GM19372 (cell line): ENCODE results near the gene NACA2.
"Not testable (repeated sequence)": the region's sequence is repeated elsewhere in the genome, so short reads cannot be mapped to it uniquely, and the experiment has no call there.

Experiments
- ATAC-seq: cut with Tn5 transposase; IDR thresholded peaks from one replicate; pipeline ENCODE4 v1.9.1; 2021; ENCODE audit warnings: mild to moderate bottlenecking, low read depth, moderate library complexity; ENCODE audit not compliant: unreplicated experiment

The NACA2 gene

DNA sequence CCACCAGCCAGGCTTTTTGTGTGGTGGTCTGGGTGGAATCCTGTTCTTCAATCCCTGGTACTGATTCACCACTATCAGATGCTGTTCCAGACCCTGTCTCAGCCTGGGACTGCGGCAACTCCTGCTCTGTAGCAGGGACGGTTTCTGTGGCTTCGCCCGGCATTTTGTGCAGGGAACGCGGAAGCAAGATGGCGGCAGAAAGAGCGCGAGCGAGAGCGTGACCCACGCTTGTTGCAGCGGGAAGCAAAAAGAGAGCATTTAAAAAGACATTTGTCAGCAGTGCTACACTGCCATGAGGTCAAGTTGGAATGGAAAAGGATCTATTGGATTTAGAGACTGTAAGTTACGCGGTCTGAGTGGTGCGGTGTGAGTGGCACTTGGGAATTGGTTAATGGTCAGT lies at the start of gene NACA2:
Gene NACA2, minus strand, starts transcription at position 202 of the 400 bp plus-strand sequence. Its CDS starts 39 bp downstream, at position 163.
- no peak for ATAC-seq

DNA sequence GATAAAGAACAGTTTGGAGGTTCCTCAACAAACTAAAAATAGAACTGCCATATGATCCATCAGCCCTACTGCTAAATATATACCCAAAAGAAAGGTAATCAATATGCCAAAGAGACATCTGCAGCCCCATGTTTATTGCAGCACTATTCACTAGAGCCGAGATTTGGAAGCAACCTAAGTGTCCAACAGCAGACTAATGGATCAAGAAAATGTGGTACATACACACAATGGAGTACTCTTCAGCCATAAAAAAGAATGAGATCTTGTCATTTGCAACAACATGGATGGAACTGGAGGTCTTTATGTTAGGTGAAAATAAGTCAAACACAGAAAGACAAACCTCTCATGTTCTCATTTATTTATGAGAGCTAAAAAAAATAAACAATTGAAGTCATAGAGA lies 48.8 kb upstream of the NACA2 start:
- no peak for ATAC-seq

DNA sequence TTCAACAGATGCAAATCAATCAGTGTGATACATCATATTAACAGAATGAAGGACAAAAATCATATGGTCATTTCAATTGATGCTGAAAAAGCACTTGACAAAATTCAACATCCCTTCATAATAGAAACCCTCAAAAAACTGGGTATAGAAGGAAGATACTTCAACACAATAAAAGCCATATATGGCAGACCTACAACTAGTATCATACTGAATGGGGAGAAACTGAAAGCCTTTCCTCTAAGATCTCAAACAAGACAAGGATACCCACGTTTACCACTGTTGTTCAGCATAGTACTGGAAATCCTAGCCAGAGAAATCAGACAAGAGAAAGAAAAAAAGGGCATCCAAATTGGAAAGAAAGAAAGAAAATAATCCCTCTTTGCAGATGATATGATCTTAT lies 47.1 kb upstream of the NACA2 start:
- no peak for ATAC-seq

DNA sequence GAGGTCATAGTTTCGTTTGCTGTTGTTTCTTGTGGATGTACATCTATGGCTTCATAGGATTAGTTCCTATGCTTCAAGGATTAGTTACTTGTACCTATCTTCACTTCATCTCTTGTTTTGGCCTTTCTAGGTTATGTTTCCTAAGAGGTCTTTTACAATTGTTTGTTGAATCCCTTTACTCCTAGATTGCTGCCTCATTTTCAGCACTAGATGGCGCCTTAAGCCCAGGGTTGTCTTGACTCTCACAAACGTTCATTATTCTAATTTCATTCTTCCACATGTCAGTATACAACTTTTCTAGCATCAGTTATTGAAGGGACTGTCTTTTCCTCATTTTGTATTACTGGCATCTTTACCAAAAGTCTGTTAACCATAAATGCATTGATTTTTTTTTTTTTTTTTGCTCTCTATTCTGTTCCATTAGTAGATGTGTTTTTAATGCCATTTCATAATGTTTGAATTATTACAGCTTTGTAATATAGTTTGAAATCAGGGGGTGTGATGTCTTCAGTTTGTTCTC lies 45.0 kb upstream of the NACA2 start:
- no peak for ATAC-seq

DNA sequence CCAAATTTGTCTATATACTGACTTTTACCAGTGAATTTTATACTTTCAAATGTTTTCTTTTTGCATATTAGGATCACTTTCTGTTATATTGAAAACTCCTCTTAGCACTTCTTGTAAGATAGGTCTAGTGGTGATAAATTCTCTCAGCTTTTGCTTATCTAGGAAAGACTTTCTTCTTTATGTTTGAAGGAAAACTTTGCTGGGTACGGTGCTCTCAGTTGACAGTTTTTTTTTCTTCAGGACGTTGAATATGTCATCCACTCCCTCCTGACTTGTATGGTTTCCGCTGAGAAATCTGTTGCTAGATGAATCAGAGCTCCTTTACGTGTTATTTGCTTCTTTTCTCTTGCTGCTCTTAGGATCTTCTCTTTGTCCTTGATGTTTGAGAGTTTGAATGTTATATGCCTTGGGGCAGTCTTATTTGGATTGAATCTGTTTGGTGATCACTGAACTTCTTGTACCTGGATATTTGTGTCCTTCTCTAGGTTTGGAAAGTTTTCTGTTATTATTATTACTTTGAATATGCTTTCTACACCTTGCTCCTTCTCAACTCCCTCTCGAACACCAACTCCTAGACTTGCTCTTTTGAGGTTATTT lies 44.0 kb upstream of the NACA2 start:
- ATAC-seq = no peak

DNA sequence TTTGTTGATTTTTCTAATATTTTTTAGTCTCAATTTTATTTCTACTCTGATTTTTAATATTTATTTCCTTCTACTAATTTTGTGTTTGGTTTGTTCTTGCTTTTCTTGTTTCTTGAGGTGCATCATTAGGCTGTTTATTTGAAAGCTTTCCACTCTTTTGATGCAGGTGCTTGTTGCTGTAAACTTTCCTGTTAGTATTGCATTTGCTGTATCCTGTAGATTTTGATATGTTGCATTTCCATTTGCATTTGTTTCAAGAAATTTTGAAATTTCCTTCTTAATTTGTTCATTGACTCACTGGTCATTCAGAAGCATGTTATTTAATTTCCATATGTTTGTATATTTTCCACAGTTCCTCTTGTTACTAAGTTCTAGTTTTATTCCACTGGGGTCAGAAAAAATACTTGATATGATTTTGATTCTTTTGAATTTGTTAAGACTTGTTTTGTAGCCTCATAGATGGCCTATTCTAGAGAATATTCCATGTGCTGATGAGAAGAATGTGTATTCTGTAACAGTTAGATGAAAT lies 43.1 kb upstream of the NACA2 start:
- no peak for ATAC-seq

DNA sequence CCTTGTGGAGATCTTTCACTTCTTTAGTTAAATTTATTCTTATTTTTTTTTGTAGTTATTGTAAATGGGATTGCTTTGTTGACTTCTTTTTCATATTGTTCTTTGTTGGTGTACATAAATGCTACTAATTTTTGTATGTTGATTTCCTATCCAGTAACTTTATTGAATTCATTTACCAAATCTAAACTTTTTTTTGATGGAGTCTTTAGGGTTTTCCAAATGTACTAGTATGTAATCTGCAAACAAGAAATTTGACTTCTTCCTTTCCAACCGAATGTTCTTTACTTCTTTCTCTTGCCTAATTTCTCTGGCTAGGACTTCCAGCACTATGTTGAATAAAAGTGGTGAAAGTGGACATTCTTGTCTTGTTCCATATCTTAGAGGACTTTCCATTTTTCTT lies 41.8 kb upstream of the NACA2 start:
- ATAC-seq = no peak

DNA sequence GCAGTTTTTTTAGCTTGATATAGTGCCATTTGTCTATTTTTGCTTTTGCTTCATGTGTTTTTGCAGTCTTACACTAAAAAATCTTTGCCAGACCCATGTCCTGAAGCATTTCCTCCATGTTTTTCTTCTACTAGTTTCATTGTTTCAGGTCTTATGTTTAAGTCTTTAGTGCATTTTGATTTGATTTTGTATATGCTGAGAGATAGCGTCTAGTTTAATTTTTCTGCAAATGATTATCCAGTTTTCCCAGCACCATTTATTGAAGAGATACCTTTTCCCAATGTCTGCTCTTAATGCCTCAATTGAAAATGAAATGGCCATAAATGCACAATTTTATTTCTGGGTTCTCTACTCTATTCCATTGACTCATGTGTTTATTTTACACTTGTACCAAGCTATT lies 40.8 kb upstream of the NACA2 start:
- no peak for ATAC-seq

DNA sequence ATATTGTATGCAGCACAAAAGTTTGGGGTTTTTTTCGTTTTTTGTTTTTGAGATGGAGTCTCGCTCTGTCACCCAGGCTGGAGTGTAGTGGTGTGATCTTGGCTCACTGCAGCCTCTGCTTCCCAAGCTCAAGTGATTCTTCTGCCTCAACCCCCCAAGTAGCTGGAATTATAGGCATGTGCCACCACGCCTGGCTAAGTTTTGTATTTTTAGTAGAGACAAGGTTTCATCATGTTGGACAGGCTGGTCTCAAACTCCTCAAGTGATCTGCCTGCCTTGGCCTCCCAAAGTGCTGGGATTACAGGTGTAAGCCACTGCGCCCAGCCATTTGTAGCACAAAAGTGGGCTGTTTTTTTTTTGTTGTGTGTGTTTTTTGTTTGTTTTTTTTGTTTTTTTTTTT lies 37.1 kb upstream of the NACA2 start:
- ATAC-seq = not testable (repeated sequence)

DNA sequence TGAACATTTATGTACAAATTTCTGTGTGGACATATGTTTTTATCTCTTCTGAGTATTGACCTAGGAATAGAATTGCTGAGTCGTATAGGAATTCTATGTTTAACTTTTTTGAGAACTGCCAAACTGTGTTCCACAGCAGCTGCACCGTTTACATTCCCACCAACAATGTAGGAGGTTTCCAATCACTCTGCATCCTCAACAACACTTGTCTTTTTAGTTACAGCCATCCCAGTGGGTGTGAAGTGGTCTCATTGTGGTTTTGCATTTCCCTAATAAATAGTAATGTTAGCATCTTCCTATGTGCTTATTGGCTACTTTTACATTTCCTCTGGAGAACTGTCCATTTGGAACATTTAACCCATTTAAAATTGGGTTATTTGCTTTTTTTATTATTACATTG lies 36.6 kb upstream of the NACA2 start:
- ATAC-seq = no peak

DNA sequence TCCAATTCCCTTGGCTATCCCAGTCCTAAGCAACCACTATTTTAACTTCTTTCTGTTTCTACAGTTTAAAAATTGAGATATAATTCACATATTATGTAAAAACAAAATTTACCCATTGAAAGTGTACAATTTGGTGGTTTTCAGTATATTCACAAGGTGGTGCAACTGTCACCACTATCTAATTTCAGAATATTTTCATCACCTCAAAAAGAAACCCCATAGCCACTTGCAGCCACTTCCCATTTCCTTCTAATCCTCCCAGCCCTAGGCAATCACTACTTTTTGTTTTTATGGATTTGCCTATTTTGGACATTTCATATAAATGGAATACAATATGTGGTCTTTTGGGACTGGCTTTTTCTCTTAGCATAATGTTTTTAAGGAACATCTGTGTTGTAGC lies 36.1 kb upstream of the NACA2 start:
- no peak for ATAC-seq

DNA sequence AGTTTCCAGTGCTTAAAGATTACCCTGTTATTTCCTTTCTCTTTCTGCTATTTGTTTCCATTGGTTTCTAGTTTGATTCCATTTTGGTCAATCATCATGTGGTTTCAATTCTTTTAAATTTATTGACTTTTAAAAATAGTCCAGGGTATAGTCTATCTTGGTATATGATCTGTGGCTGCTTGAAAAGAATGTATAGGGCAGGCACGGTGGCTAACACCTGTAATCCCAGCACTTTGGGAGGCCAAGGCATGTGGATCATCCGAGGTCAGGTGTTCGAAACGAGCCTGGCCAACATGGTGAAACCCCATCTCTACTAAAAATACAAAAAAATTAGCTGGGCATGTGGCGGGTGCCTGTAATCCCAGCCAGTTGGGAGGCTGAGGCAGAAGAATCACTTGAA lies 34.5 kb upstream of the NACA2 start:
- no peak for ATAC-seq

DNA sequence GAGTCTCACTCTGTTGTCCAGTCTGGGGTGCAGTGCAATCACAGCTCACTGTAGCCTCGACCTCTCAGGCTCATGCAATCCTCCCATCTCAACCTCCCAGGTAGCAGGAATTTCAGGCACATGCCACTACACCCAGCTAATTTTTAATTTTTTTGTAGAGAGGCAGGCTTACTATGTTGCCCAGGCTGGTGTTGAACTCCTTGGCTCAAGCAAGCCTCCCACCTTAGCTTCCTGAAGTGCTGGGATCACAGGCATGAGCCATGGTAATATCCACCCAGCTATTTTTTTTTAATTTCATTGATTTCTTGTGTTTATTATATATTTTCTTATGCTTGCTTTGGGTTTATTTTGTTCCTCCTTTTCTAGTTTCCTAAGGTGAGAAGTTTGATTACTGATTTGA lies 33.9 kb upstream of the NACA2 start:
- ATAC-seq = no peak

DNA sequence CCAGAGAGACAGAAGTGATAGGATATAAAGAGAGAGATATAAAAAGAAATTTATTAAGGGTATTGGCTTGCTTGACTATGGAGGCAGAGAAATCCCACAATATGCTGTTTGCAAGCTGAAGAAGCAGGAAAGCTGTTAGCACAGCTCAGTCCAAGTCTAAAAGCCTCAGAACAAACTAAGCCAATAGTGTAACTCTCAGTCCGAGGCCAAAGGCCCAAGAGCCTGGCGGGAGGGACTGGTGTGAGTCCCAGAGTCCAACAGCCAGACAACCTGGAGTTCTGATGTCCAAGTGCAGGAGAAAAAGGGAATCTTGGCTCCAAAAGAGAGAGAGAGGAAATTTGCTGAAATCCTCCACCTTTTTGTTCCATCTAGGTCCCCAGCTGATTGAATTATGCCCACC lies 30.3 kb upstream of the NACA2 start:
- no peak for ATAC-seq

DNA sequence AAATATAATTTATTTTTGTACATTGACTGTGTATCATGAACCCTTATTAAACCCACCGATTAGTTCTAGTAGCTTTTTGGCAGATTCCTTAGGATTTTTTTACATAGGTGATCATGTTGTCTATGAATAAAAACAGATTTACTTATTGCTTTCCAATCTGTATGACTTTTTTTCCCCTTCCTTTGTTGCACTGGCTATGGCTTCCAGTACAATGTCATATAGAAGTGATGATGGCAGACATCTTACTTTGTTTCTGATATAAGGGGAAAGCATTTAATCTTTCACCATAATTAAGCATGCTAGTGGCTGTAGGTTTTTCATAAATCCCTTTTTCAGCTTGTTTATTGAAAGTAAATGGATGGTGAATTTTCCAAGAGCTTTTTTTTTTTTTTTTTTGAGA lies 28.9 kb upstream of the NACA2 start:
- no peak for ATAC-seq

DNA sequence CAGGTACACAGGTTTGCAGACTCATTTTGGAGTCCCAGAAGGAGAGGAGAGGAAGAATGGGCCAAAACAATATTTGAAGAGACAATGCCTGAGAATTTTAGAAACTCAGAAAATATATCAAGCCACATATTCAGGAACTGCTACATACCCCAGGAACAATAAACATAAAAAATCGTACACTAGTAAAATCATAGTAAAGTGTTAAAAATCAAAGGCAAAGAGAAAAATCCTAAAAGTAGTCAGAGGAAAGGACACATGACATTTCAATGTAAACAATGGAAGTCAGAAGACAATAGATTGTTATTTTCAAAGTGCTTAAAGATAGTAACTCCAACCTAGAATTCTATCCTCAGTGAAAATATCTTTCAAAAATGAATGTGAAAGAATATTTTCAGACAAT lies 28.5 kb upstream of the NACA2 start:
- ATAC-seq = no peak

DNA sequence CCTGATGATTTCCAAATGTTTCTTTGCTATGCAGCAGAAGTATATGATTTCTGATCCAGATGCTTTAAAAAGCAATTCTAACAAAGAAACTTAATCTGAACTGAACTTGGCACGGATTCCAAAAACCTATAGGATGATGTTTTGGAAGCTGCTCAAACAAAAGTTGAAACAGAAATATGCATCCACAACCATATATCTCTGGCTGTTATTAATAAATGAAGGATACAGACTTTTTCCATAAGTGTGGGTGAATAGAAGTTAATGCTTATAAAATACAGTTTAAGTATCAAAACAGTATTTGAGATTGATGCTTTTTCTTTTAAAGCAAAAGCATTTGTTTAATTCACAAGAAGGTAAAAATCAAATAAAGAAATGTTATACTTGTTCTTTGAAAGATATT lies 27.9 kb upstream of the NACA2 start:
- no peak for ATAC-seq

DNA sequence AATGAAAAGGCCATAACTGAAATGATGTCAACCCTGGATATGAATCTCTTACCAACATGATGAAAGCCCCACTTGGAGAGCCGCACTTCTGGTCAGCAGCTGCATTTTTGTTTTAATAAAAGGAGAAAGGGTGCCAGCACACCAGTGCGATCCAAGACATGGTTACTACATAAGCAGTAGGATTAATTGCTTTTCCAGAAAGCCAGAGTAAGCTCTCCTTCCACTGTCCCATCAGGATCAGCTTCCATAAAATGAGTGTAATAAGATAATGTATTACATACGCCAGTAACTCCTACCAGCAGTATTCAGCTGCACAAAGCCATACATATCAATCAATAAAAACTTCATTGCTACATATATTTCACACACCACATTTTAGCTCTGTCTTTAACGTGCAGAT lies 26.3 kb upstream of the NACA2 start:
- no peak for ATAC-seq

DNA sequence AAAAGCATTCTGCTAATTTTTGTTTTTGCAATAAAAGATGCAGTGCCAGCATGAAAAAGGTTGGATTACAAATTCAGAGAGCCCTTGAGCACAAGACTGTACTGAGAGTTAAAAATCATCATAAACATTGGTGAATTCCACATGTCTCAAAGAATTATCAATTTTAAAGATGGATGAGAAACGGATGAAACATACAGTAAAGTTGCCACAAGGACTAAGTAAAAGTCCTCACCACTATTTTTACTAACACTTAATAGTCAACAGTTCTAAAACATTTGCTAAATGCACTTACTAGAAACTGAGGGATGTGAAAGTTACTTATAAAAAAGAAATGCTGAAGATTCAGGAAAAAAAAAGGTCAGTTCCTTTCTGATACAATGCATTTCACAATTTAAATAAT lies 25.8 kb upstream of the NACA2 start:
- no peak for ATAC-seq

DNA sequence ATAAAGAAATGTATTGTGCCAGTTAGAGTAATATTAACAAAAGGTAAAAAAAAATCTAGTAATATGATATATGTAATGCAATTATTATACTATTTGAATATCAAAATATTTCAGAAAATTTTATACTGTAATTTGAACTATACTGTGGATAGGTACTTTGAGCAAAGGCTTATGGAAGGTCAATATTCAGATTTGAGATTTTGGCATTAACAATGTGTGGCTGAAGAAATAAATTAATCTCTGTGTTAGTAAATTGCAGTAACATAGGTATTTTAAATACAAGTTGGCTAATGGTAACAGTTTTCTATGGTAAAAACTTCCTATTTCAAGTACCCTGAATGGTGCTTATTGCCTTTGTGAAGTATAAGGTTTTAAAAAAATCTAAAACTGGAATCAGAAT lies 23.2 kb upstream of the NACA2 start:
- no peak for ATAC-seq

DNA sequence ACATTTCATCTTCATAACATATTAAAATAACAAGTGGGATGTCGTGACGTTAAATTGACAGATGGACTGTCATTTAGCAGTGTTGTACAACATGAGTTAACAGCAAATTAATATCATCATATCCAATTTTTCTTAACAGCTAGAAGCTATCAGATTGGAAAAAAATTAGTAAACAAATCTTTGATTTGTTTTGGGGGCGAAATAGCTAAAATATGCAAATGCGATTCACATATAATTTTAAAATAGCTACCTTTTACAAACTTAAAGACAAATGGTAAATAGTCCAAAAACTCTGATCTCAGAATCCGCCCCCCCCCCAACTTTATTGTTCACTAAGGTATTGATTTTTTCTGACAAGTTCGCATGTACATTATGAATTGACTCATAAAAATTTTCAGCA lies 20.3 kb upstream of the NACA2 start:
- ATAC-seq = no peak

DNA sequence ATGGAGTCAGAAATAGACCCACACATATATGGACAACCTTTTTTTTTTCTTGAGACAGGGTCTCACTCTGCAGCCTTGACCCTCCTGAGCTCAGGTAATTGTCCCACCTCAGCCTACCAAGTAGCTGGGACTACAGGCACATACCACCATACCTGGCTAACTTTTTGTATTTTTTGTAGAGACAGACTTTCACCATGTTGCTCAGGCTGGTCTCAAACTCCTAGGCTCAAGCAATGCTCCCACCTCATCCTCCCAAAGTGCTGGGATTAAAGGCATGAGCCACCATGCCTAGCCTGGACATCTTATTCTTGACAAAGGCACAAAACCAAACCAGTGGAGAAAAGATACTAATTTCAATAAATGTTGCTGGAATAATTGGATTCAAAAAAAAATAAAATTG lies 14.7 kb upstream of the NACA2 start:
- no peak for ATAC-seq

DNA sequence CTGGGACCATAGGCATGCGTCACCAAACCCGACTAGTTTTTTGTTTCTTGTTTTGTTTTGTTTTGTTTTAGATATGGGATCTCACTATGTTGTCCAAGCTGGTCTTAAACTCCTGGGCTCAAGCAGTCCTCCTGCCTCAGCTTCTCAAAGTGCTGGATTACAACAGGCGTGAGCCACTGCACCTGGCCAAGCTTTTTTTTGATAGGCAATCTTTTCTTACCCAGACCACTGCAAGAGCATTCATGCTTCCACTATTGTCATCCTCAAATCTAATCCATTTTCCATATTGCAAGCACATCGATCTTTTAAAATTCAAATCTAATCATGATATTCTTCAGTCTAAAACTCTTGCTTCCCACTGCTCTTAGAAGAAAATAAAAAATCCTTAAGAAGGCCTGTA lies 10.3 kb upstream of the NACA2 start:
- ATAC-seq = no peak
